ENCODE results near the gene PRCD.
"Not testable (repeated sequence)": the region's sequence is repeated elsewhere in the genome, so short reads cannot be mapped to it uniquely, and the experiment has no call there.

PRCD gene

GRCh38 chr17:76557368-76558197 is 17.7 kb downstream of the PRCD start:
- DNase-seq (ENCODE audit: low read depth), result peak; percentile 85

DNA sequence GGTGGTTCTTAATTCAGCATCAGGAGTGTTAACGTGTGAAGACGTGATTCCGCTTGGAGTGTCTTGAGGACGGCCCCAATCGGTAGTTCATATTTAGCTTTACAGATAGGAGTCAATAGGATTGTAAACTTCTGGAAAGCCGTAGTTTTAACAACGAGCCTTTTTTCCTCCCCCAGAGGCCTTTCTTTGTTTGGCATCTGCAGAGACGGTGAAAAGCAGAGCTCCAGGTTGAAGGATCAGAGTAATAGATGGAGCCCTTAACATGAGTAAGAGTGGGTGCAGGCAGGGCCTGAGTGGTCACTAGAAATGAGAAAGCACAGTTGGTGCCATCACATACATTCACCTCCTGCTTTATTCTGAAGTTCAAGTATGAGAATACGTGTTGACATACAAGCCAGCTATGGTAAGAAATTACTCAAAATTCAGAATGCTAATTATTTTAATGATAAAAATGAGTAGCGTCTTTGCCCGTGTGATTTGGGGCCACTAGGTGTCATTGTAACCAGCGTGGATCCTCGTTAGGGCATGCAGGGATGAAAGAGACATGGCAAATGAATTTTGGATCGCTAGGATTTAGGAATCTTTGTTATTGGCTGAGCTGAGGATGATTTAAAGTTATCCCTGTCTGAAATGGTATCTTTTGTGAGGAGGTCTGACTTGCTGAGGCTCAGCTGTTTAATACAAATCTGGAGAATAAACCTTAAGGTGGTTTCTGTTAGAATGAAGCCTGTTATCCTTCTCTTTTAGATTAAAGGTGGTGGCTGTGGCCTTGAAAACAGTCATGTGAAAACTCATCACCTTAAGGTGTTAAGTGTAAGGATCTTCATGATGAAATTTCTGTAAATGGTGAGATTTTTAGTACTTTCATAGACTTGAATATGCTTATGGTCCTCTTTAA is 18.6 kb downstream of the PRCD start:
- no peak for DNase-seq (ENCODE audit: low read depth)

DNA sequence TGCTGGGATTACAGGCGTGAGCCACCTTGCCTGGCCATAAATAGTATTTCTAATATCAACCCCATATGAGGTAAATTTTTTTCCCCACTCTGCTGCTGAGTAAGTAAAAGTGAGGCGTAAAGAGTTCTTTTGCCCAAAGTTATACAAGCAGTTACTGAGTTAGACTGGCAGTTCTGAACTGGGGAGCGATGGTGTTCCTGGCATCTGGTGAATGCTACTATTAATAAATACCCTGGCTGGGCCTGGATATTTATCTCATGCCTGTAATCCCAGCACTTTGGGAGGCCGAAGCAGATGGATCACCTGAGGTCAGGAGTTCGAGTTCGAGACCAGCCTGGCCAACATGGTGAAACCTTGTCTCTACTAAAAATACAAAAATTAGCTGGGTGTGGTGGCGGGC is 19.6 kb downstream of the PRCD start:
- DNase-seq (ENCODE audit: low read depth), result not testable (repeated sequence)

DNA sequence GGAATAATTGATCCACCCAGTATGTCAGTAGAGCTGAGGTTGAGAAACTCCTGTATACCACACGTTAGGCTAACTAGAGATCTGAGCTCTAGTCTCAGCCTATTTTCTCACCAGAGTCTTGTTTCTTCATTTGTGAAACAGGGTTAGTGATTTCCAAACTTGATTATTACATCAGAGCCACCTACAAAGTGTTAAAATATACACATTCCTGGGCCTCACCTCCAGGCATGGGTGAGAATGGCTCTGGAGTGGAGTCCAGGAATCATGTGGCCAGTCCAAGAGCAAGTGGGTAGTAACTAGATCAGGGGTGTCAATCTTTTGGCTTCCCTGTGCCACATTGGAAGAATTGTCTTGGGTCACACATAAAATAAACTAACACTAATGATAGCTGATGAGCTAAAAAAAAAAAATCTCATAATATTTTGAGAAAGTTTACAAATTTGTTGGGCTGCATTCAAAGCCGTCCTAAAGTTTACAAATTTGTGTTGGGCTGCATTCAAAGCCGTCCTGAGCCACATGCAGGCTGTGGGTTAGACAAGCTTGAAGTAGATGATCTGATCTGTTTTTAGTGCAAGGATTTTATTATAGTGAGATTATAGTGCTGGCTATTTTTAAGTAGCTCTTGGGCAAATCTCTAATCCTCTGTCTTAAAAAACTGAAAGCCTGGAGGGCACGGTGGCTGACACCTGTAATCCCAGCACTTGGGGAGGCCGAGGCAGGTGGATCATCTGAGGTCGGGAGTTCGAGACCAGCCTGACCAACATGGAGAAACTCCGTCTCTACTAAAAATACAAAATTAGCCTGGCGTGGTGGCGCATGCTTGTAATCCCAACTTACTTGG is 20.4 kb downstream of the PRCD start:
- DNase-seq (ENCODE audit: low read depth), result no peak

DNA sequence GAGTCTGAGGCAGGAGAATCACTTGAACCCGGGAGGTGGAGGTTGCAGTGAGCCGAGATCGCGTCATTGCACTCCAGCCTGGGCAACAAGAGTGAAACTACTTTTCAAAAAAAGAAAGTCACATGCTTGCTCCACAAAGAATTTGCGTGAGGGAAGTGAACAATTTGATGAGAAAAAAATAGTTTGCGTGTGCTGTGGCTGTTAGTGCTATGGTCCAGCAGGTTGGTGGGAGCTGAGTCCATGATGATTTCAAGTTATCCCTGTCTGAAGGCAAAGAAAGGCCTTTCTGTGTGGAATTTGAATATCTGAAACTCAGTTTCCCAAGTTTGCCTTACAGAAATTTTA is 21.0 kb downstream of the PRCD start:
- DNase-seq (ENCODE audit: low read depth), result no peak

GRCh38 chr17:76561332-76561731 is 21.5 kb downstream of the PRCD start:
- no peak for DNase-seq (ENCODE audit: low read depth)

DNA sequence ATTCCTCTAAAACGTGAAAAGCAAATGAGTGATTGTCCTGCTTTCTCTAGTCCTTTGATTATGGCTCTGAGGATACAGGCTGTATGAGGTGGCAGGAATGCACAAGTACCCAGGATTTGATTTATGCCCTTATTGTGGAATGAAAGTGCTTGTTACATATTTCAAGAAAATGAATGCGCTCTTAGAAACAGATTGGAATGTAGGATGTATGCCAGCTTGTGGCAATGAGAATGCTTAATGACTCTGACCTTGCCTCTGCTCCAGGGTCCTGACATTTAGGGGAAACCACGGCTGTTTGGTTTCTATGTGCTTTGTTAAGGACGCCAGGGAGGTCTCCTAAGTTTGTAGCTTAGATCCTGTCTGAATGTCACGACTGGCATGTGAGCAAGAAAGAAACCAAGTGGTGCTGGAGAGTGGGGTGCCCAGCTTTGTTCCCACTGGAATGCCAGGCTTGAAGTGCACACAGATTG is 22.0 kb downstream of the PRCD start:
- peak; percentile 73 for DNase-seq (ENCODE audit: low read depth)

DNA sequence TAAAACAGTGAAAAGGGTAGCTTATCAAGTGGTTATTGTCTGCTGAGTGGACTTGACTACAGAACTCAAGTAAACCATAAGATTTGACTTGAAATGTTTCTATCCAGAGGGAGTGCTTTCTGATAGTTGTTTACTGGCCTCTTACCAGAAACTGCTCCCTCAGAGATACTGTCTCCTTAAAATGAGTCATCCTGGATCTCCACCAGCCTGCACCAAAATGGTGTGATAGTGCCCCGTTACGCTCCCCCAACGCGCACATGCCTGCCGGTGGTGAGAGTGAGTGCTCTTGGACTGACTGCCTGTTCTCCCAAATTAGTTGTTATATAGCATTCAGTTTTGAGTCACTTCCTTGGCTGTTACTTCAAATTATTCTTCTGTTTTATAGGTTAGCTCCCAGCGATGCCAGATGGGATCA is 22.9 kb downstream of the PRCD start:
- peak; percentile 89 for DNase-seq (ENCODE audit: low read depth)

- not testable (repeated sequence) for DNase-seq (ENCODE audit: low read depth)
Observed at GRCh38 chr17:76563359-76563758, 23.5 kb downstream of the PRCD start.

DNA sequence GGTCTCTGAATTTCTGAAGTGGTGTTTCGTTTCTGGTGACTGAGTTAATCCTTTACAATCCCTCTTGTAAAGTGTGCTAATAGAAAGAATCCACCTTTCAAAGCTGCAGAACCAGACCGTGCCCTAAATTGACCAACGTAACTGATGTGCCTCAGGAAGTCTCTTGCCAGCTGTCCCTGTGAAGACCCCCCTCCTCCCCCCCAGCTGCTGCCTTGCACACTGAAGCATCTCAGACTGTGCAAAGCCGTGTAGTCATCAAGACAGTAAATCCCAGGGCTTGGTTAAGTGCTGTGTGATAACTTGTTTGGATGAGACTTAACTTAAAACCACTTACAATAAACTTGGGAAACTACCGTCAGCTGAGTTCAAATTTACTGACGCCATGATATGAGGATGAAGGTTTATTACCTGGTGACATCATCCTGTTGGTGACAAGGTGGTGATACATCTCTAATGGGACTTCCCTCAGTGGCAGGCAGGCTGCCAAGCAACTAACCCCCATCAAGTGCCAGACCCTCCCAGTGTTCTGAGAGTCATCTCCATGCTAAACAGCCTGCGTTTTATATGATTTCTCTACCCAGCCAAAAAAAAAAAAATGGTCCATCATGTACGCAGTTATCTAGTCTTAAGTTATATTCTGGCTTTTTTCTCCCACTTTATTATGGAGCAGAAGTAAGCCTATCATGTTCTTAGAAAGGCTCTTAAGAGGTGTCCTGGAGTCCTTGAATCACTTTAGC is 25.3 kb downstream of the PRCD start:
- not testable (repeated sequence) for DNase-seq (ENCODE audit: low read depth)

DNA sequence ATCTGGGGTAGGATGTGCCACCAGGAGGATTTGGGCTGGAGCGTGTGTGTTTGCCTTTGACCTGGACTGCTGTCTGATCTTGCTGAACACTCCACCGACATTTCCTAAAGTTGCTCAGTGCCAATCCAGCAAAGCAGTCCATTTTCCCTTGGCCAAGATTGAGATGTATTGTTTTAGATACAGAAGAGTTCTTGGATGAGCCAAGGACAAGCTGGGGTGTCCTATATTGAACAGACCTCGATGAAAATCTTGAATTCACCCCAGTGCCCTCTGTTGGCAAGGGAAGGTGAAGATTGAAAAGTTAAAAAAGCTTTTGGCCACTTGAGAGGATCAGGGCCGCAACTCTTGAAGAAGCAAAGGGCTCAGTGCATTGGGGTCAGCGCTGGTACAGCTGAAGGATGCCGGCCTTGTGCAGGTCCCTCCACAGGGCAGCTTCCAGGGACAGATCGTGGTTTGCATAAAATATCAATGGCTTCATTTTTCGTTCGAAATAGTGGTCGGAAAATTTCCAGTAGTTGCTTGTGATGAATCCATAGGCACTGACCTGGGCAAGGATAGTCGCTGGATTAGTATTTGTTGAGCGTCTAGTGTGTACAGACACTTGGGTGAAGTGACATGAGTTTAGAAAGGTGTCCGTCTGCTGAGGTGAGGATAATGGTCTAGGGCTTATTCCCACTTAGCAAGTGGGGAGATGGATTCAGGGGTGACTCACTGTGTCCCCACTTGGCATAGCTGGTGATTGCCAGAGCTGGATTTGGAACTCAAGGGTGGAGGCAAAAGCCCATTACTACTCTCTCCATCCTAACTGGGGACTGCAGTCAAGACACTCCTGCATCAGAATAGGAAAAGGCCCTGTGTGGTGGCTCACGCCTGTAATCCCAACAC is 26.1 kb downstream of the PRCD start:
- no peak for DNase-seq (ENCODE audit: low read depth)

DNA sequence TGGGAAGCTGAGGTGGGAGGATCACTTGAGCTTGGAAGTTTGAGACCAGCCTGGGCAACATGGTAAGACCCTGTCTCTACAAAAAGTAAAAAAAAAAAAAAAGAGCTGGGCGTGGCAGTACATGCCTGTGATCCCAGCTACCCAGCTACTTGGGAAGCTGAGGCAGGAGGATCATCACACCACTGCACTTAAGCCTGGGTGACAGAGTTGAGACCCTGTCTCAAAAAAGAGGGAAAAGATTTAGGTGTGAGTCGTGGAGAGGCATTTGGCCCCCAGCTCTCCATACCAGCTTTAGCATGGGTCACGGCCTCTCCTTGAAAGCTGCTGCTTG is 26.7 kb downstream of the PRCD start:
- DNase-seq (ENCODE audit: low read depth), result no peak

DNA sequence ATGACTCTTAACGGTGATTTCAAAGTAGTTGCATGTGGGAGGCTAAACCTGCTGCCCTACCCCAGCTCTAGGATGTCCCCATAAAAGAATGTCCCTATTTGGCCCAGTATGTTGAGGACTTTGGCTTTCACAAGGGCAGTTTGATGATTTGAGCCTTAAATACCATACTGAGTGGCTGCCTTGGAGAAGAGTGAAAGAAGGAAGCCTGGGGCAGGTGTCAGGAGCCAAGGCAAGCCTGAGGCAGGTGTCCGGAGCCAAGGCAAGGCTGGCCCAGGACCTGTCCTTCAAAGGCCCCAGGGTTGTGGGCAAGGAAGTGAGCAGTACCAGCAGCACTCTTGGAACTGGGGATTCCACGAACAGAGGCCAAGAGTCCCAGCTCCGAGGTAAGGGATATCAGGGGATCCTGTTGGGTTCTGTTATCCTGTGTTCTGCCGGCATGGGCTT is 27.2 kb downstream of the PRCD start:
- DNase-seq (ENCODE audit: low read depth), result no peak

DNA sequence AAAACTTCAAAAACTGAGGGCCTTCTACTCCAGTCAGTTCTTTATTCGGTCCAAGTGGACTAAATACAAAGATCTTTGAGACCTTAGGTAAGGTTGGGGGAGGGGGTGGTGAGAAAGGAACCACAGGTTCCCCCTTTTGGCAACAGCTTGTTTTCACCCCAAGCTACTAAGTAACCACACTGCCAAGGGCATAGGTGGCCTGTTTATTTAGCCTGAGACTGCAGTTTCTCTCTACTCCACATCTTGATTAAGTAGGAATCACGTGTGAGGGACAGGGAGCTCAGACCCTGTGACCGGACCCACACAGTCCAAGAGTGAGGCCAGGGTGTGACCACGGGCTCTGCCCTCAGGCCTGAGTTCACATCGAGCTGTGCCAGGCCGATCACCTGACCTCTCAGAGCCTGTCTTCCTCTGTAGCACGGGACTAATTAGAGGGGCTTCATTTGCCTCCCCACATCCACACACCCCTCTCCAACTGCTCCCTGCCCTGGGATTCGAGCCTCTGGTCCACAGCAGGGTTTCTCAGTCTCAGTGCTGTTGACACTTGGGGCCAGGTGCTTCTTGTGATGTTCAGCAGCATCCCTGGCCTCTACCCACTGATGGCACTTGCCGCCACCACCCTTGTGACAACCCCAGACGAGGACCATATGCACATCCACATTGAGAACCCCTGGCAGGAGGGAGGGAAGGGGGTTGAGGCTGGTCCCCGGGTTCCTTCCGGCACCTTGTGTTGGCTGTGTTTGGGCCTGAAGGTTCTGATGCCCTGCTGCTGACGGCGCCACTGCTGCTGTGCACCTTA is 28.0 kb downstream of the PRCD start:
- DNase-seq (ENCODE audit: low read depth), result no peak

DNA sequence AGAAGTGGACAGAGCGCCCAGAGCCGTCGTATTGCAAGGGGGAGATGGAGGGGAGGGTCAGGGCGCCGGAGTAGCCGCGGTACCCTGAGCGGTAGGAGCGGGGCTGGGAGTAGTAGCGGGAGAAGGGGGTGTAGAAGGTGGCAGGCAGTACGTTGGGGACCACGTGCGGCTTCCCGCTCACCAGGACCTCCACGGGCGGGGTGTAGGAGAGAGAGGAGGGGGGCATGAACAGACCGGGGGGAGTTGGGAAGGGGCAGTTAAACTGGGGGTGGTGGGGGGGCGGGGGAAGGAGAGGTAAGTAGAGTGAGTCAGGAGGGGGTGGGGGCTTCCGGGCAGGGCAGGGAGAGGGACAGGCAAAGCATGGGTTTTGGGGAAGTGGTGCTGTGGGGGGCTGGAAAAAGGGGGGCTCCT is 29.0 kb downstream of the PRCD start:
- no peak for DNase-seq (ENCODE audit: low read depth)

DNA sequence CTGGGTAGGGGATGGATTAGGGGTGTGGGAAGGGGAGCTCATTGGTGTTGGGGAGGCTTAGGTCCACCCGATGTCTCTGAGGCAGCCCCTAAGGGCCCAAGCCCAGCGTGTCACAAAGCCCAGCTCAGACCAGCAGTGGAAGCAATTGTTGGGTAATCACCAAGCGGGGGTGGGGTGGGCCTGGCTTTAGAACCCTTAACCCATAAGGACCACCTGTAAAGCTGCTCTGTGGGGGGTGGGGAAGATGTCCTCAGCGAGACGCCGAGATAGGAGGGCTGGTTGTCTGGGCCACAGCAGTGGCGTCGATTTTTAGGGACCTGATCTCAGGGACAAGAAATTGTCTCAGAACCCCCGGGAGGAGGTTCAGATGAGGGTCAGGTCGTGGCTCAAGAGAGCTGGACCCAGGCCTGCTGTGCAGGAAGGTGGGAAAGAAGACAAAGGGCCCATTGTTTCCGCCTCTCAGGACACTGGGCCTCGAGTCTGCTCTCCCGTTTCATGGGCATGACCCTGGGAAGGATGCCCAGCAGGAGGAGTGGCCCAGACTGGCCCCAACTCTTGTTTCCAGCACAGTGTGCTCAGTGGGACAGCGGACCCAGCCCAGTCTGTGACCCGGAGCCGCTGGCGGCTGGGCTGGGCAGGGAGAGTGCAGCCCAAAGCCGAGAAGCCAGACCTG is 29.9 kb downstream of the PRCD start:
- DNase-seq (ENCODE audit: low read depth), result no peak

DNA sequence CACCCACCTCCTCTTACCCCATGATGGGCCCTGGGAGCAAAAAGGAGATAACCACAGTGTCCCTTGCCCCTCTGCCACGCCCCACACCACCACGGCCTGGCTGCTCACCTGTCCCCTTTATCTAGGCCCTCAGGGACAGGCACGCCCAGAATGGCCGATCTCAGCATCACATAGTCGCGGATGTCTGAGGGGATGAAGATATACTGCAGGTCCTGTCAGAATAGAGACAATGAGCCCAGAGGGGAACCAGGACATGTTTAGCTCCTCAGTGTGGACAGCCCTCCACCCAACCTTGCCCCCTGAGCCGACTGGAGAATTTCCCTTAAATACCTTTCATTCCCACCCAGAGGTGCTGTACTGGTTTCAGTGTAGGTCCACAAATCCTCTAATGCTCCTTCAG is 30.6 kb downstream of the PRCD start:
- no peak for DNase-seq (ENCODE audit: low read depth)

DNA sequence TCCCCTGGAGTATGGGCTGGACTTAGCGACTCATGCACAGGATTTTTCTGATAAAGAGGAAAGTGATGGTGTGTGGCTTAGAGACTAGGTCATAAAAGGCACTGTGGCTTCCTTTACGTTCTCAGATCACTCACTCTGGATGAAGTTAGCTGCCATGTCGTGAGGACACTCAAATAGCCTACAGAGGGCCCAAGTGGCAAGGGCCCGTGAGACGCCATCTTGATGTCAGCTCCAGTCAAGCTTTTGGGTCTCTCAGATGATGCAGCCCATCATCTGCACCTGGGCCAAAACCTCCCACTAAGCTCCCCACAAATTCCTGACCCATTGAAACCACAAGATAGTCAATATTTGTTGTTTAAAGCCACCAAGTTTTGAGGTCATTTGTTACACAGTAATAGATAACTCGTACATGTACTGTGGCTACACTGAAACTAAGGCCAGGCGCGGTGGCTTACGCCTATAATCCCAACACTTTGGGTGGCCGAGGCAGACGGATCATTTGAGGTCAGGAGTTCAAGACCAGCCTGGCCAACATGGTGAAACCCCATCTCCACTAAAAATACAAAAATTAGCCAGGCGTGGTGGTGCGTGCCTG is 31.1 kb downstream of the PRCD start:
- no peak for DNase-seq (ENCODE audit: low read depth)
